K562 (cell line): ENCODE measurements around the gene ZDHHC16.

Experiments
- JUN ChIP-seq, 2 experiments: sonication (generic) in 1 of 2; formaldehyde crosslinking in 1 of 2; IDR thresholded peaks; 2 replicates each; pipeline versions ENCODE4 v1.6.1 to v1.8.0; 2012 to 2022; ENCODE audit warnings: borderline replicate concordance in 2 of 2, mild to moderate bottlenecking in 2 of 2, improper control_type of control experiment in 1 of 2, low read depth in 1 of 2, low read length in 1 of 2, missing genetic modification reagents in 1 of 2
- TF ChIP-seq, protein P1 (sequence below): fragments of 250-450 bp; sonication (Bioruptor Pico); IDR thresholded peaks from 2 replicates; pipeline ENCODE4 v1.8.0; 2022; ENCODE audit warnings: moderate library complexity, mild to moderate bottlenecking, inconsistent platforms
- TF ChIP-seq, protein P2 (sequence below), 2 experiments: fragments of 450-650 bp; formaldehyde crosslinking in 1 of 2; IDR thresholded peaks; 2 replicates each; pipeline versions ENCODE4 v1.4.0 to v1.6.1; 2014 to 2020; ENCODE audit warnings: mild to moderate bottlenecking in 2 of 2, borderline replicate concordance in 1 of 2, low read depth in 1 of 2
- TF ChIP-seq, protein P3 (sequence below), 3 experiments: IDR thresholded peaks in 2 of 3; conservative IDR thresholded peaks in 1 of 3; 2 replicates each; pipeline ENCODE4 v1.5.1; 2011 to 2012; ENCODE audit warnings: low read length in 3 of 3, mild to moderate bottlenecking in 3 of 3, control low read depth in 2 of 3, improper control_type of control experiment in 1 of 3, inconsistent platforms in 1 of 3, low read depth in 1 of 3, mixed read lengths in 1 of 3, moderate library complexity in 1 of 3; ENCODE audit not compliant: insufficient read depth in 2 of 3

DNA sequence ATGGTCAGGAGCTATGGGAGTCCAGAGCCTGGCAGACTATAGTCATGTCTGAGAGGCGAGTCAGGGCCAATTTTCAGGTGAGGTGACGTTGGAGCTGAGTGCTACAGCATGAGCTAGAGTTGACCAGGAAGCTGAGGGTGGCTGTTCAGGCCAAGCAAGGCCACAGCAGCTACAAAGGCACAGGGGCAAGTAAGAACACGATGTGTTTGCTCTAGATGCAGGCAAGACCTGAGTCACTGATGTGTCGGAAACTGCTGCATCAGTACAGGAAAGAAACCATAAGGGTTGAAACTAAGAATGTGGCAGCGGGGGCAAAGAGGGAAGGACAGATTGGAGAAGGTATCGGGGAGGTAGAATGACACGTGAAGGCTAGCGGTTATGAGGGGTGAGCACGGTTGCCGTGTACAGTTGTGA is 33.1 kb upstream of the ZDHHC16 start:
- TF ChIP-seq, protein P1, sequence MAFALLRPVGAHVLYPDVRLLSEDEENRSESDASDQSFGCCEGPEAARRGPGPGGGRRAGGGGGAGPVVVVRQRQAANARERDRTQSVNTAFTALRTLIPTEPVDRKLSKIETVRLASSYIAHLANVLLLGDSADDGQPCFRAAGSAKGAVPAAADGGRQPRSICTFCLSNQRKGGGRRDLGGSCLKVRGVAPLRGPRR: no peak
- TF ChIP-seq, protein P2, sequence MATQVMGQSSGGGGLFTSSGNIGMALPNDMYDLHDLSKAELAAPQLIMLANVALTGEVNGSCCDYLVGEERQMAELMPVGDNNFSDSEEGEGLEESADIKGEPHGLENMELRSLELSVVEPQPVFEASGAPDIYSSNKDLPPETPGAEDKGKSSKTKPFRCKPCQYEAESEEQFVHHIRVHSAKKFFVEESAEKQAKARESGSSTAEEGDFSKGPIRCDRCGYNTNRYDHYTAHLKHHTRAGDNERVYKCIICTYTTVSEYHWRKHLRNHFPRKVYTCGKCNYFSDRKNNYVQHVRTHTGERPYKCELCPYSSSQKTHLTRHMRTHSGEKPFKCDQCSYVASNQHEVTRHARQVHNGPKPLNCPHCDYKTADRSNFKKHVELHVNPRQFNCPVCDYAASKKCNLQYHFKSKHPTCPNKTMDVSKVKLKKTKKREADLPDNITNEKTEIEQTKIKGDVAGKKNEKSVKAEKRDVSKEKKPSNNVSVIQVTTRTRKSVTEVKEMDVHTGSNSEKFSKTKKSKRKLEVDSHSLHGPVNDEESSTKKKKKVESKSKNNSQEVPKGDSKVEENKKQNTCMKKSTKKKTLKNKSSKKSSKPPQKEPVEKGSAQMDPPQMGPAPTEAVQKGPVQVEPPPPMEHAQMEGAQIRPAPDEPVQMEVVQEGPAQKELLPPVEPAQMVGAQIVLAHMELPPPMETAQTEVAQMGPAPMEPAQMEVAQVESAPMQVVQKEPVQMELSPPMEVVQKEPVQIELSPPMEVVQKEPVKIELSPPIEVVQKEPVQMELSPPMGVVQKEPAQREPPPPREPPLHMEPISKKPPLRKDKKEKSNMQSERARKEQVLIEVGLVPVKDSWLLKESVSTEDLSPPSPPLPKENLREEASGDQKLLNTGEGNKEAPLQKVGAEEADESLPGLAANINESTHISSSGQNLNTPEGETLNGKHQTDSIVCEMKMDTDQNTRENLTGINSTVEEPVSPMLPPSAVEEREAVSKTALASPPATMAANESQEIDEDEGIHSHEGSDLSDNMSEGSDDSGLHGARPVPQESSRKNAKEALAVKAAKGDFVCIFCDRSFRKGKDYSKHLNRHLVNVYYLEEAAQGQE (IDR thresholded peaks at IDR 0.05; ENCODE audit: borderline replicate concordance): no peak
- TF ChIP-seq, protein P2 (CRISPR knock-in tag; IDR thresholded peaks at IDR 0.05; ENCODE audit: low read depth): no peak
- TF ChIP-seq, protein P3, sequence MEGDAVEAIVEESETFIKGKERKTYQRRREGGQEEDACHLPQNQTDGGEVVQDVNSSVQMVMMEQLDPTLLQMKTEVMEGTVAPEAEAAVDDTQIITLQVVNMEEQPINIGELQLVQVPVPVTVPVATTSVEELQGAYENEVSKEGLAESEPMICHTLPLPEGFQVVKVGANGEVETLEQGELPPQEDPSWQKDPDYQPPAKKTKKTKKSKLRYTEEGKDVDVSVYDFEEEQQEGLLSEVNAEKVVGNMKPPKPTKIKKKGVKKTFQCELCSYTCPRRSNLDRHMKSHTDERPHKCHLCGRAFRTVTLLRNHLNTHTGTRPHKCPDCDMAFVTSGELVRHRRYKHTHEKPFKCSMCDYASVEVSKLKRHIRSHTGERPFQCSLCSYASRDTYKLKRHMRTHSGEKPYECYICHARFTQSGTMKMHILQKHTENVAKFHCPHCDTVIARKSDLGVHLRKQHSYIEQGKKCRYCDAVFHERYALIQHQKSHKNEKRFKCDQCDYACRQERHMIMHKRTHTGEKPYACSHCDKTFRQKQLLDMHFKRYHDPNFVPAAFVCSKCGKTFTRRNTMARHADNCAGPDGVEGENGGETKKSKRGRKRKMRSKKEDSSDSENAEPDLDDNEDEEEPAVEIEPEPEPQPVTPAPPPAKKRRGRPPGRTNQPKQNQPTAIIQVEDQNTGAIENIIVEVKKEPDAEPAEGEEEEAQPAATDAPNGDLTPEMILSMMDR (IDR thresholded peaks at IDR 0.05 in 2 of 3, conservative IDR thresholded peaks at IDR 0.05 in 1 of 3; ENCODE audit: insufficient read depth in 2 of 3, low read depth in 1 of 3, low read length in 3 of 3): no peak
- no peak for TF ChIP-seq JUN (IDR thresholded peaks at IDR 0.05; ENCODE audit: borderline replicate concordance, low read depth, low read length)
- no peak for TF ChIP-seq JUN (CRISPR knock-in tag; IDR thresholded peaks at IDR 0.05; ENCODE audit: borderline replicate concordance)
